HuH-7 (cell line): Measurements from ENCODE around the gene PRKCE.

Experiments used
- DNase-seq: peaks from one replicate; pipeline ENCODE4 v3.0.0; 2011; ENCODE audit warnings: low spot score

The PRKCE gene

GRCh38 chr2:46118656-46119371 lies 467.3 kb downstream of the PRKCE start:
- no peak for DNase-seq

GRCh38 chr2:46119453-46119852 lies 468.0 kb downstream of the PRKCE start:
- DNase-seq, result no peak

- DNase-seq, result no peak
These were observed 469.5 kb downstream of the PRKCE start for GRCh38 chr2:46120792-46121555.

- DNase-seq, result no peak
These were observed 471.0 kb downstream of the PRKCE start for GRCh38 chr2:46122318-46122976.

- DNase-seq, result no peak
These were observed 471.5 kb downstream of the PRKCE start for GRCh38 chr2:46123013-46123412.

GRCh38 chr2:46125798-46126197 lies 474.3 kb downstream of the PRKCE start:
- no peak for DNase-seq

GRCh38 chr2:46126571-46126970 lies 475.1 kb downstream of the PRKCE start:
- no peak for DNase-seq

- no peak for DNase-seq
These were observed 475.7 kb downstream of the PRKCE start for GRCh38 chr2:46127176-46127575.

- no peak for DNase-seq
These were observed 479.0 kb downstream of the PRKCE start for GRCh38 chr2:46130511-46130910.

- DNase-seq, result no peak
These were observed 481.5 kb downstream of the PRKCE start for GRCh38 chr2:46132996-46133395.

- DNase-seq, result no peak
These were observed 483.2 kb downstream of the PRKCE start for GRCh38 chr2:46134531-46135227.

GRCh38 chr2:46135228-46135855 lies 483.9 kb downstream of the PRKCE start:
- DNase-seq, result no peak

GRCh38 chr2:46135958-46136357 lies 484.5 kb downstream of the PRKCE start:
- no peak for DNase-seq

GRCh38 chr2:46136481-46136880 lies 485.0 kb downstream of the PRKCE start:
- no peak for DNase-seq

- DNase-seq, result no peak
These were observed 485.5 kb downstream of the PRKCE start for GRCh38 chr2:46136953-46137352.

GRCh38 chr2:46142546-46143428 lies 491.3 kb downstream of the PRKCE start:
- no peak for DNase-seq

GRCh38 chr2:46143429-46144132 lies 492.1 kb downstream of the PRKCE start:
- no peak for DNase-seq

- DNase-seq, result no peak
These were observed 492.8 kb downstream of the PRKCE start for GRCh38 chr2:46144133-46144800.

- DNase-seq, result no peak
These were observed 493.5 kb downstream of the PRKCE start for GRCh38 chr2:46145017-46145416.

- DNase-seq, result no peak
These were observed 494.4 kb downstream of the PRKCE start for GRCh38 chr2:46145840-46146239.
